Liver (tissue), 9 donors: ENCODE results near the gene SLC16A11. TPM values are rescaled to one million over a fixed set of nuclear protein-coding genes. Genes with fewer than 3 reads are reported as not detected.
A peak's percentile ranks its signal among the peaks of the same experiment; 100 is the strongest.

ENCODE experiments used
- DNase-seq: peaks from one replicate; pipeline ENCODE4 v3.0.0-alpha.2; 2017; ENCODE audit warnings: low spot score
- H3K27ac ChIP-seq, 2 donors: one replicate each; pipeline ENCODE4 v1.7.0; 2013; ENCODE audit warnings: inconsistent platforms in 2 of 2, low read length in 2 of 2, control low read depth in 1 of 2, low read depth in 1 of 2, mild to moderate bottlenecking in 1 of 2
- H3K27me3 ChIP-seq, 4 donors: one replicate each; pipeline versions ENCODE4 v1.6.1 to v1.7.0; 2013; ENCODE audit warnings: low read length in 3 of 4, inconsistent platforms in 1 of 4, mild to moderate bottlenecking in 1 of 4, moderate library complexity in 1 of 4; ENCODE audit not compliant: control insufficient read depth in 4 of 4, insufficient read depth in 4 of 4
- H3K36me3 ChIP-seq, 4 donors: one replicate each; pipeline versions ENCODE4 v1.6.1 to v1.7.0; 2013; ENCODE audit warnings: low read length in 3 of 4, mild to moderate bottlenecking in 3 of 4, low read depth in 1 of 4, moderate library complexity in 1 of 4; ENCODE audit not compliant: control insufficient read depth in 4 of 4, insufficient read depth in 3 of 4
- H3K4me1 ChIP-seq, 4 donors: one replicate each; pipeline versions ENCODE4 v1.6.1 to v1.7.0; 2013; ENCODE audit warnings: low read length in 3 of 4, mild to moderate bottlenecking in 3 of 4, moderate library complexity in 1 of 4; ENCODE audit not compliant: control insufficient read depth in 4 of 4, insufficient read depth in 4 of 4
- H3K4me3 ChIP-seq, 3 donors: one replicate each; pipeline versions ENCODE4 v1.6.1 to v1.7.0; 2013; ENCODE audit warnings: low read length in 3 of 3, control low read depth in 1 of 3, low read depth in 1 of 3, mild to moderate bottlenecking in 1 of 3
- H3K9ac ChIP-seq, 2 donors: one replicate each; pipeline ENCODE4 v1.7.0; 2013; ENCODE audit warnings: low read length in 2 of 2, mild to moderate bottlenecking in 2 of 2, moderate library complexity in 2 of 2, control low read depth in 1 of 2, low read depth in 1 of 2
- H3K9me3 ChIP-seq, 4 donors: one replicate each; pipeline versions ENCODE4 v1.6.1 to v1.7.0; 2013; ENCODE audit warnings: low read length in 3 of 4; ENCODE audit not compliant: control insufficient read depth in 4 of 4
- EGR1 ChIP-seq, 2 donors: IDR thresholded peaks; 2 replicates each; pipeline ENCODE4 v1.6.1; 2016 to 2018; ENCODE audit warnings: antibody characterized with exemption in 2 of 2, low read depth in 2 of 2
- FOXA1 ChIP-seq: IDR thresholded peaks from 2 replicates; pipeline ENCODE4 v1.6.1; 2016; ENCODE audit warnings: antibody characterized with exemption
- FOXA2 ChIP-seq: IDR thresholded peaks from 2 replicates; pipeline ENCODE4 v1.6.1; 2016; ENCODE audit warnings: antibody characterized with exemption
- GABPA ChIP-seq, 2 donors: IDR thresholded peaks in 1 of 2; conservative IDR thresholded peaks in 1 of 2; 2 replicates each; pipeline ENCODE4 v1.6.1; 2016; ENCODE audit warnings: antibody characterized with exemption in 2 of 2, mild to moderate bottlenecking in 1 of 2, moderate library complexity in 1 of 2
- HNF4A ChIP-seq, 2 donors: conservative IDR thresholded peaks; 2 replicates each; pipeline ENCODE4 v1.6.1; 2016; ENCODE audit warnings: antibody characterized with exemption in 2 of 2, mild to moderate bottlenecking in 2 of 2
- HNF4G ChIP-seq: IDR thresholded peaks from 2 replicates; pipeline ENCODE4 v1.6.1; 2016; ENCODE audit warnings: antibody characterized with exemption
- JUND ChIP-seq, 2 donors: IDR thresholded peaks; 2 replicates each; pipeline ENCODE4 v1.6.1; 2016; ENCODE audit warnings: antibody characterized with exemption in 2 of 2
- NR2F2 ChIP-seq: IDR thresholded peaks from 2 replicates; pipeline ENCODE4 v1.6.1; 2016; ENCODE audit warnings: antibody characterized with exemption
- RAD21 ChIP-seq, 2 donors: IDR thresholded peaks; 2 replicates each; pipeline ENCODE4 v1.6.1; 2016; ENCODE audit warnings: antibody characterized with exemption in 2 of 2, mild to moderate bottlenecking in 2 of 2
- RXRA ChIP-seq, 2 donors: IDR thresholded peaks; 2 replicates each; pipeline ENCODE4 v1.6.1; 2017 to 2018; ENCODE audit warnings: antibody characterized with exemption in 2 of 2, mild to moderate bottlenecking in 1 of 2
- SP1 ChIP-seq: IDR thresholded peaks from 2 replicates; pipeline ENCODE4 v1.6.1; 2018; ENCODE audit warnings: antibody characterized with exemption, mild to moderate bottlenecking
- TAF1 ChIP-seq: conservative IDR thresholded peaks from 2 replicates; pipeline ENCODE4 v1.6.1; 2016; ENCODE audit warnings: antibody characterized with exemption, mild to moderate bottlenecking
- YY1 ChIP-seq: IDR thresholded peaks from 2 replicates; pipeline ENCODE4 v1.6.1; 2016; ENCODE audit warnings: antibody characterized with exemption, mild to moderate bottlenecking
- WGBS: extraction: QIAGEN DNeasy Blood & Tissue Kit; methylation state at CpG from one replicate; pipeline ENCODE4 v1.1.7; 2013; 5-methylcytosine and 5-hydroxymethylcytosine counted together
- polyA plus RNA-seq, 2 donors: library from polyadenylated mRNA; stranded (reverse) in 1 of 2; unstranded in 1 of 2; fragments of 200-250 nt in 1 of 2; fragments of >200 nt in 1 of 2; fragmentation: Nextera tagmentation in 1 of 2; extraction: Ambion mirVana in 1 of 2; gene quantifications; one replicate each; pipeline versions ENCODE4 v1.2.1 to v1.2.3, GENCODE V29; 2013 to 2015
- total RNA-seq, 2 donors: library from RNA; depleted of rRNA; stranded (reverse); fragments of >200 nt; gene quantifications; one replicate each; pipeline ENCODE4 v1.2.3, GENCODE V29; 2014
- TF ChIP-seq, protein P1 (sequence below): IDR thresholded peaks from 2 replicates; pipeline ENCODE4 v1.6.1; 2016; ENCODE audit warnings: antibody characterized with exemption, mild to moderate bottlenecking
- TF ChIP-seq, protein P2 (sequence below): IDR thresholded peaks from 2 replicates; pipeline ENCODE4 v1.6.1; 2016; ENCODE audit warnings: antibody characterized with exemption
- TF ChIP-seq, protein P3 (sequence below): IDR thresholded peaks from 2 replicates; pipeline ENCODE4 v1.6.1; 2016; ENCODE audit warnings: antibody characterized with exemption
- TF ChIP-seq, protein P4 (sequence below): fragments of 150-350 bp; IDR thresholded peaks from 2 replicates; pipeline ENCODE4 v1.5.1; 2017; ENCODE audit warnings: improper control_type of control experiment, low read depth, low read length; ENCODE audit not compliant: missing input control
- TF ChIP-seq, protein P5 (sequence below): IDR thresholded peaks from 2 replicates; pipeline ENCODE4 v1.6.1; 2016; ENCODE audit warnings: antibody characterized with exemption
- donor health status: healthy.
- donor health status: healthy.
- donor health status: healthy.
- donor health status: healthy.
- donor health status: healthy.

The SLC16A11 gene
- total and polyA plus RNA-seq, 4 donors = 1.7 to 8.2 (median 3.1) TPM

DNA sequence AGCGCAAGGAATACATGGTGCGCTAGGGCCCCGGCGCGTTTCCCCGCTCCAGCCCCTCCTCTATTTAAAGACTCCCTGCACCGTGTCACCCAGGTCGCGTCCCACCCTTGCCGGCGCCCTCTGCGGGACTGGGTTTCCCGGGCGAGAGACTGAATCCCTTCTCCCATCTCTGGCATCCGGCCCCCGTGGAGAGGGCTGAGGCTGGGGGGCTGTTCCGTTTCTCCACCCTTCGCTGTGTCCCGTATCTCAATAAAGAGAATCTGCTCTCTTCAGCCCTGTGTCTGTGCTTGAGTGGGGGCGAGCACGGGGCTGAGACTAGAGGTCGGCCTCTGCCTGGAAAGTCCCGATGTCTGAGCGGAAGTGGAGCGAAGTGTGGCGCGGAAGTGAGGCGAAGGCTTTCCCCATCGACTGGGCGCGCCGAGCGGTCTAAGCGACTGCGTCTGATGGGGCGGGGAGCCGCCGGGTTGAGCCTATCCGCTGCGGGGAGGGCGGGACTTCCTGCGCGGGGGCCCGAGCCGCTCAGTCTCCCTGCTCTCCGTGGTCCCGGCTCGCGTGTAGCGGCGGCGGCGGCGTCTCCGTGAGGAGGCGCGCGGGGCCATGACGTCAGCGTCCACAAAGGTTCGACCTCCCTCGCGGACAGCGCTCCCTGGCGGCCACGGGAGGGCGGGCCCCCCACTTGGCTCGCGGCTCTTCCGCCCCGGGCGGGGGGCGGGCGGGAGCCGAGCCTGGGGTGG, 29.5 kb downstream of the SLC16A11 start:
- peak overlapping the region; percentile 82 to 96 (median 95) for H3K4me3 ChIP-seq
- peak overlapping the region; percentile 96 to 99 for H3K27ac ChIP-seq
- under 1% methylated on average over 75 of the region's 75 CpGs for WGBS
- peaks cover 0 to 5% (median 0%) of the 10 kb centered on the region in 4 donors for H3K36me3 ChIP-seq
- H3K27me3 ChIP-seq = no peaks in the 10 kb centered on the region
- no peaks in the 10 kb centered on the region for H3K9me3 ChIP-seq
- peak overlapping the region; percentile 92 to 99 for H3K9ac ChIP-seq
- H3K4me1 ChIP-seq = peaks cover 9 to 44% (median 30%) of the 10 kb centered on the region in 4 donors
- DNase-seq = peak; percentile 95
- no peak for TF ChIP-seq NR2F2
- TF ChIP-seq, protein P1, sequence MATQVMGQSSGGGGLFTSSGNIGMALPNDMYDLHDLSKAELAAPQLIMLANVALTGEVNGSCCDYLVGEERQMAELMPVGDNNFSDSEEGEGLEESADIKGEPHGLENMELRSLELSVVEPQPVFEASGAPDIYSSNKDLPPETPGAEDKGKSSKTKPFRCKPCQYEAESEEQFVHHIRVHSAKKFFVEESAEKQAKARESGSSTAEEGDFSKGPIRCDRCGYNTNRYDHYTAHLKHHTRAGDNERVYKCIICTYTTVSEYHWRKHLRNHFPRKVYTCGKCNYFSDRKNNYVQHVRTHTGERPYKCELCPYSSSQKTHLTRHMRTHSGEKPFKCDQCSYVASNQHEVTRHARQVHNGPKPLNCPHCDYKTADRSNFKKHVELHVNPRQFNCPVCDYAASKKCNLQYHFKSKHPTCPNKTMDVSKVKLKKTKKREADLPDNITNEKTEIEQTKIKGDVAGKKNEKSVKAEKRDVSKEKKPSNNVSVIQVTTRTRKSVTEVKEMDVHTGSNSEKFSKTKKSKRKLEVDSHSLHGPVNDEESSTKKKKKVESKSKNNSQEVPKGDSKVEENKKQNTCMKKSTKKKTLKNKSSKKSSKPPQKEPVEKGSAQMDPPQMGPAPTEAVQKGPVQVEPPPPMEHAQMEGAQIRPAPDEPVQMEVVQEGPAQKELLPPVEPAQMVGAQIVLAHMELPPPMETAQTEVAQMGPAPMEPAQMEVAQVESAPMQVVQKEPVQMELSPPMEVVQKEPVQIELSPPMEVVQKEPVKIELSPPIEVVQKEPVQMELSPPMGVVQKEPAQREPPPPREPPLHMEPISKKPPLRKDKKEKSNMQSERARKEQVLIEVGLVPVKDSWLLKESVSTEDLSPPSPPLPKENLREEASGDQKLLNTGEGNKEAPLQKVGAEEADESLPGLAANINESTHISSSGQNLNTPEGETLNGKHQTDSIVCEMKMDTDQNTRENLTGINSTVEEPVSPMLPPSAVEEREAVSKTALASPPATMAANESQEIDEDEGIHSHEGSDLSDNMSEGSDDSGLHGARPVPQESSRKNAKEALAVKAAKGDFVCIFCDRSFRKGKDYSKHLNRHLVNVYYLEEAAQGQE = peak; percentile 89
- TF ChIP-seq, protein P2, sequence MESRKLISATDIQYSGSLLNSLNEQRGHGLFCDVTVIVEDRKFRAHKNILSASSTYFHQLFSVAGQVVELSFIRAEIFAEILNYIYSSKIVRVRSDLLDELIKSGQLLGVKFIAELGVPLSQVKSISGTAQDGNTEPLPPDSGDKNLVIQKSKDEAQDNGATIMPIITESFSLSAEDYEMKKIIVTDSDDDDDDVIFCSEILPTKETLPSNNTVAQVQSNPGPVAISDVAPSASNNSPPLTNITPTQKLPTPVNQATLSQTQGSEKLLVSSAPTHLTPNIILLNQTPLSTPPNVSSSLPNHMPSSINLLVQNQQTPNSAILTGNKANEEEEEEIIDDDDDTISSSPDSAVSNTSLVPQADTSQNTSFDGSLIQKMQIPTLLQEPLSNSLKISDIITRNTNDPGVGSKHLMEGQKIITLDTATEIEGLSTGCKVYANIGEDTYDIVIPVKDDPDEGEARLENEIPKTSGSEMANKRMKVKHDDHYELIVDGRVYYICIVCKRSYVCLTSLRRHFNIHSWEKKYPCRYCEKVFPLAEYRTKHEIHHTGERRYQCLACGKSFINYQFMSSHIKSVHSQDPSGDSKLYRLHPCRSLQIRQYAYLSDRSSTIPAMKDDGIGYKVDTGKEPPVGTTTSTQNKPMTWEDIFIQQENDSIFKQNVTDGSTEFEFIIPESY = no peak
- TF ChIP-seq, protein P3, sequence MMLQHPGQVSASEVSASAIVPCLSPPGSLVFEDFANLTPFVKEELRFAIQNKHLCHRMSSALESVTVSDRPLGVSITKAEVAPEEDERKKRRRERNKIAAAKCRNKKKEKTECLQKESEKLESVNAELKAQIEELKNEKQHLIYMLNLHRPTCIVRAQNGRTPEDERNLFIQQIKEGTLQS = no peak
- peak; percentile 77 for TF ChIP-seq SP1
- TF ChIP-seq FOXA1 = peak; percentile 25
- TF ChIP-seq EGR1 (IDR thresholded peaks at IDR 0.05; ENCODE audit: low read depth in 2 of 2) = peak; percentile 41 to 52
- TF ChIP-seq, protein P4, sequence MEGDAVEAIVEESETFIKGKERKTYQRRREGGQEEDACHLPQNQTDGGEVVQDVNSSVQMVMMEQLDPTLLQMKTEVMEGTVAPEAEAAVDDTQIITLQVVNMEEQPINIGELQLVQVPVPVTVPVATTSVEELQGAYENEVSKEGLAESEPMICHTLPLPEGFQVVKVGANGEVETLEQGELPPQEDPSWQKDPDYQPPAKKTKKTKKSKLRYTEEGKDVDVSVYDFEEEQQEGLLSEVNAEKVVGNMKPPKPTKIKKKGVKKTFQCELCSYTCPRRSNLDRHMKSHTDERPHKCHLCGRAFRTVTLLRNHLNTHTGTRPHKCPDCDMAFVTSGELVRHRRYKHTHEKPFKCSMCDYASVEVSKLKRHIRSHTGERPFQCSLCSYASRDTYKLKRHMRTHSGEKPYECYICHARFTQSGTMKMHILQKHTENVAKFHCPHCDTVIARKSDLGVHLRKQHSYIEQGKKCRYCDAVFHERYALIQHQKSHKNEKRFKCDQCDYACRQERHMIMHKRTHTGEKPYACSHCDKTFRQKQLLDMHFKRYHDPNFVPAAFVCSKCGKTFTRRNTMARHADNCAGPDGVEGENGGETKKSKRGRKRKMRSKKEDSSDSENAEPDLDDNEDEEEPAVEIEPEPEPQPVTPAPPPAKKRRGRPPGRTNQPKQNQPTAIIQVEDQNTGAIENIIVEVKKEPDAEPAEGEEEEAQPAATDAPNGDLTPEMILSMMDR = peak; percentile 74
- no peak for TF ChIP-seq FOXA2
- peak; percentile 19 to 37 for TF ChIP-seq RXRA (IDR thresholded peaks at IDR 0.05)
- peak in 1 of 2 donors; percentile 46 for TF ChIP-seq JUND (IDR thresholded peaks at IDR 0.05)
- peak; percentile 72 for TF ChIP-seq YY1
- TF ChIP-seq HNF4A (conservative IDR thresholded peaks at IDR 0.05) = no peak
- TF ChIP-seq, protein P5, sequence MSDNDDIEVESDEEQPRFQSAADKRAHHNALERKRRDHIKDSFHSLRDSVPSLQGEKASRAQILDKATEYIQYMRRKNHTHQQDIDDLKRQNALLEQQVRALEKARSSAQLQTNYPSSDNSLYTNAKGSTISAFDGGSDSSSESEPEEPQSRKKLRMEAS = peak; percentile 43
- TF ChIP-seq RAD21 (IDR thresholded peaks at IDR 0.05) = peak in 1 of 2 donors; percentile 30
- peak; percentile 80 to 93 for TF ChIP-seq GABPA (IDR thresholded peaks at IDR 0.05 in 1 of 2, conservative IDR thresholded peaks at IDR 0.05 in 1 of 2)
- TF ChIP-seq TAF1 = peak; percentile 82
- TF ChIP-seq HNF4G = no peak
